Gastroesophageal sphincter (tissue), 4 donors: ENCODE data around the gene ACIN1. TPM values are rescaled to one million over a fixed set of nuclear protein-coding genes. Genes with fewer than 3 reads are reported as not detected.
A peak's percentile ranks its signal among the peaks of the same experiment; 100 is the strongest.

Experiments
- ATAC-seq: fragments of 150-250 bp; one replicate; pipeline ENCODE4 v1.9.1; 2016; ENCODE audit warnings: mild to moderate bottlenecking, moderate library complexity
- H3K27ac ChIP-seq, 4 donors: fragments of 200-600 bp; sonication (generic) in 3 of 4; 1 replicate in 3 of 4; 2 replicates in 1 of 4; pipeline ENCODE4 v1.5.1; 2016 to 2019
- H3K27me3 ChIP-seq: fragments of 200-600 bp; sonication (generic); one replicate; pipeline ENCODE4 v1.5.1; 2019
- H3K36me3 ChIP-seq, 2 donors: fragments of 200-600 bp; sonication (generic); one replicate each; pipeline ENCODE4 v1.5.1; 2019; ENCODE audit warnings: control low read depth in 1 of 2
- H3K4me1 ChIP-seq, 3 donors: fragments of 200-600 bp; sonication (generic); 1 replicate in 2 of 3; 2 replicates in 1 of 3; pipeline ENCODE4 v1.5.1; 2016 to 2019; ENCODE audit warnings: control low read depth in 2 of 3
- H3K4me3 ChIP-seq, 2 donors: fragments of 200-600 bp; sonication (generic); one replicate each; pipeline ENCODE4 v1.5.1; 2019; ENCODE audit warnings: mild to moderate bottlenecking in 1 of 2, moderate library complexity in 1 of 2
- H3K9me3 ChIP-seq, 3 donors: fragments of 200-600 bp; sonication (generic); one replicate each; pipeline ENCODE4 v1.5.1; 2017 to 2019; ENCODE audit warnings: control low read depth in 2 of 3
- CTCF ChIP-seq, 4 experiments: fragments of 200-600 bp in 2 of 4; fragments of 450-650 bp in 2 of 4; sonication (generic) in 1 of 4; IDR thresholded peaks; one replicate each; pipeline ENCODE4 v1.5.1; 2017 to 2019; ENCODE audit warnings: antibody characterized with exemption in 4 of 4, mild to moderate bottlenecking in 2 of 4, moderate library complexity in 2 of 4
- EP300 ChIP-seq: sonication (generic); formaldehyde crosslinking; IDR thresholded peaks from one replicate; pipeline ENCODE4 v1.6.1; 2017; ENCODE audit warnings: antibody characterized with exemption, mild to moderate bottlenecking
- POLR2A ChIP-seq, 2 donors: fragments of 450-650 bp; IDR thresholded peaks; one replicate each; pipeline ENCODE4 v1.6.1; 2017; ENCODE audit warnings: antibody characterized with exemption in 2 of 2, mild to moderate bottlenecking in 2 of 2, moderate library complexity in 1 of 2
- POLR2AphosphoS5 ChIP-seq: sonication (generic); formaldehyde crosslinking; IDR thresholded peaks from one replicate; pipeline ENCODE4 v1.6.1; 2017; ENCODE audit warnings: antibody characterized with exemption
- WGBS, 2 donors: methylation state at CpG; one replicate each; pipeline ENCODE4 v1.1.5; 2018; ENCODE audit warnings: low coverage in 1 of 2; 5-methylcytosine and 5-hydroxymethylcytosine counted together
- total RNA-seq, 4 donors: library from RNA; depleted of rRNA; stranded (reverse); fragments of >200 nt; gene quantifications; one replicate each; pipeline ENCODE4 v1.1.0, GENCODE V29; 2016

The ACIN1 gene
- total RNA-seq, 4 donors from 2014 or later, result 55.7 to 121 (median 91.8) TPM

- WGBS, 2 donors, result 64 to 92% methylated on average over 2 to 3 of the region's 3 CpGs
Measured at GRCh38 chr14:23052671-23053070, 42.3 kb downstream of the ACIN1 start.

GRCh38 chr14:23052182-23052623 is 42.7 kb downstream of the ACIN1 start:
- no peak for ATAC-seq
- Histone ChIP-seq H3K27ac (no peak overlapping the region), H3K4me1 (peaks cover 0 to 23% (median 10%) of the 10 kb centered on the region in 3 donors), H3K4me3 (no peak overlapping the region), H3K27me3 (peaks cover 11% of the 10 kb centered on the region), H3K36me3 (no peaks in the 10 kb centered on the region), H3K9me3 (no peaks in the 10 kb centered on the region)
- no CpG with 5 or more reads among the region's 14 CpGs for WGBS, 2 donors
- TF ChIP-seq POLR2A (IDR thresholded peaks at IDR 0.05) (no peak), CTCF (IDR thresholded peaks at IDR 0.05) (peak in 2 of 4 experiments; percentile 4 to 32), POLR2AphosphoS5 (no peak), EP300 (no peak)

More at GRCh38 chr14:23052671-23053070, 42.3 kb downstream of the ACIN1 start:
- TF ChIP-seq POLR2A (IDR thresholded peaks at IDR 0.05), result no peak
- no peak for TF ChIP-seq CTCF (IDR thresholded peaks at IDR 0.05)
- TF ChIP-seq POLR2AphosphoS5, result no peak
- TF ChIP-seq EP300, result no peak
- H3K27me3 ChIP-seq, result peaks cover 7% of the 10 kb centered on the region
- H3K9me3 ChIP-seq, result no peaks in the 10 kb centered on the region
- peaks cover 0 to 22% (median 10%) of the 10 kb centered on the region in 3 donors for H3K4me1 ChIP-seq
- H3K4me3 ChIP-seq, result no peak overlapping the region
- no peak overlapping the region for H3K27ac ChIP-seq
- ATAC-seq, result no peak
- no peaks in the 10 kb centered on the region for H3K36me3 ChIP-seq

- no peak overlapping the region for H3K27ac ChIP-seq
- H3K36me3 ChIP-seq, result no peaks in the 10 kb centered on the region
- H3K27me3 ChIP-seq, result peaks cover 13% of the 10 kb centered on the region
- 45 to 86% methylated on average over 1 to 3 of the region's 5 CpGs for WGBS, 2 donors
- H3K4me3 ChIP-seq, result no peak overlapping the region
- peaks cover 0 to 15% (median 5%) of the 10 kb centered on the region in 3 donors for H3K4me1 ChIP-seq
- no peaks in the 10 kb centered on the region for H3K9me3 ChIP-seq
- TF ChIP-seq CTCF (IDR thresholded peaks at IDR 0.05) (no peak), POLR2A (IDR thresholded peaks at IDR 0.05) (no peak), EP300 (no peak), POLR2AphosphoS5 (no peak)
- ATAC-seq, result no peak
Measured at GRCh38 chr14:23051141-23052057, 43.5 kb downstream of the ACIN1 start.

- no peak for ATAC-seq
- Histone ChIP-seq H3K27me3 (peaks cover 13% of the 10 kb centered on the region), H3K4me3 (no peak overlapping the region), H3K27ac (no peak overlapping the region), H3K9me3 (no peaks in the 10 kb centered on the region), H3K4me1 (peaks cover 0 to 6% (median 0%) of the 10 kb centered on the region in 3 donors), H3K36me3 (no peaks in the 10 kb centered on the region)
- no peak for TF ChIP-seq POLR2A (IDR thresholded peaks at IDR 0.05)
- TF ChIP-seq CTCF (IDR thresholded peaks at IDR 0.05), result no peak
- TF ChIP-seq EP300, result no peak
- TF ChIP-seq POLR2AphosphoS5, result no peak
- no CpG with 5 or more reads among the region's 9 CpGs for WGBS, 2 donors
Measured at GRCh38 chr14:23049011-23049410, 45.9 kb downstream of the ACIN1 start.
